Endothelial cell of umbilical vein (primary cell): ENCODE results near the gene ZFYVE28.

Experiments
- CTCF ChIP-seq, 2 donors: IDR thresholded peaks; 1 replicate in 1 of 2; 2 replicates in 1 of 2; pipeline ENCODE4 v1.5.1; 2011; ENCODE audit warnings: low read length in 2 of 2, mild to moderate bottlenecking in 2 of 2, moderate library complexity in 2 of 2, control low read depth in 1 of 2, inconsistent platforms in 1 of 2, low read depth in 1 of 2; ENCODE audit not compliant: insufficient read depth in 1 of 2; ENCODE audit errors: extremely low read depth in 1 of 2
- EZH2 ChIP-seq: IDR thresholded peaks from 2 replicates; pipeline ENCODE4 v1.6.1; 2012; ENCODE audit warnings: borderline replicate concordance, low read depth, mild to moderate bottlenecking, moderate library complexity, low read length, inconsistent platforms; ENCODE audit not compliant: severe bottlenecking
- MAX ChIP-seq: IDR thresholded peaks from 2 replicates; pipeline ENCODE4 v1.6.1; 2011; ENCODE audit not compliant: insufficient read depth, insufficient read length
- MYC ChIP-seq: IDR thresholded peaks from one replicate; pipeline ENCODE4 v1.6.1; 2011; ENCODE audit warnings: mild to moderate bottlenecking, low read depth, low read length
- POLR2A ChIP-seq: IDR thresholded peaks from 2 replicates; pipeline ENCODE4 v1.6.1; 2012; ENCODE audit warnings: low read depth, mild to moderate bottlenecking, control low read depth, low read length
- POLR2AphosphoS5 ChIP-seq: IDR thresholded peaks from 2 replicates; pipeline ENCODE4 v1.6.1; 2012; ENCODE audit warnings: low read depth, mild to moderate bottlenecking, control low read depth, low read length, moderate library complexity; ENCODE audit not compliant: insufficient read depth

GRCh38 chr4:2303686-2304320 is 114.6 kb downstream of the ZFYVE28 start:
- TF ChIP-seq POLR2AphosphoS5: no peak
- no peak for TF ChIP-seq CTCF (IDR thresholded peaks at IDR 0.05; ENCODE audit: extremely low read depth in 1 of 2, insufficient read depth in 1 of 2, low read depth in 1 of 2, low read length in 2 of 2)
- no peak for TF ChIP-seq POLR2A
- no peak for TF ChIP-seq MYC
- no peak for TF ChIP-seq MAX
- no peak for TF ChIP-seq EZH2
